Measurements from ENCODE around the gene DECR2. TPM values are rescaled to one million over a fixed set of nuclear protein-coding genes. Genes with fewer than 3 reads are reported as not detected.
A peak's percentile ranks its signal among the peaks of the same experiment; 100 is the strongest.

Gene DECR2
- total and polyA plus RNA-seq, 9 of the 15 experiments (the other 6 are each of a cell fraction or from before 2014, with no cell fraction given): 1.0 to 31.9 (median 10.3) TPM

- WGBS (ENCODE audit: insufficient coverage, low coverage, missing lambda C conversion rate): 51% methylated on average over 14 of the region's 19 CpGs
Measured at GRCh38 chr16:359067-359763, 42.5 kb upstream of the DECR2 start.

More at GRCh38 chr16:359067-359763, 42.5 kb upstream of the DECR2 start:
- no TSS peak for BruUV-seq (replicated peaks)
- Histone ChIP-seq H3K4me3 (no peak overlapping the region), H3K9me1 (ENCODE audit: control insufficient read depth, insufficient read depth, low read length) (no peaks in the 10 kb centered on the region), H3K79me2 (ENCODE audit: control insufficient read depth, insufficient read depth, low read length) (no peaks in the 10 kb centered on the region), H3K4me2 (ENCODE audit: insufficient read depth, low read length) (no peak overlapping the region), H4K20me1 (replicated peaks; ENCODE audit: control insufficient read depth, insufficient read depth, low read length) (no peaks in the 10 kb centered on the region), H3K36me3 (ENCODE audit: control insufficient read depth, insufficient read depth, low read length) (no peaks in the 10 kb centered on the region), H2AFZ (ENCODE audit: low read depth, low read length) (no peak overlapping the region), H3K27me3 (ENCODE audit: control insufficient read depth in 2 of 2, insufficient read depth in 2 of 2, low read length in 2 of 2) (no peaks in the 10 kb centered on the region), H3K4me1 (replicated peaks in 1 of 2; ENCODE audit: control insufficient read depth in 2 of 2, insufficient read depth in 2 of 2, low read length in 2 of 2) (peaks cover under 1 to 70% of the 10 kb centered on the region in 2 experiments; a peak in 3 of 5 replicates), H3K27ac (ENCODE audit: extremely low read depth, low read depth, low read length) (no peak overlapping the region), H3K9me3 (replicated peaks; ENCODE audit: control insufficient read depth, insufficient read depth, low read depth, low read length) (no peaks in the 10 kb centered on the region), H3K9ac (ENCODE audit: insufficient read depth in 1 of 2, low read depth in 2 of 2, low read length in 2 of 2) (peak overlapping the region in 1 of 2 experiments; percentile 28; a peak in 1 of 4 replicates)
- FAIRE-seq (no peak), ATAC-seq (no peak), DNase-seq (ENCODE audit: extremely low read depth in 1 of 4, low spot score in 3 of 4) (no peak)
- TF ChIP-seq ATF4 (CRISPR knock-in tag; IDR thresholded peaks at IDR 0.05) (no peak), EGR1 (conservative IDR thresholded peaks at IDR 0.05) (no peak), MBD1 (CRISPR knock-in tag; IDR thresholded peaks at IDR 0.05) (no peak), RHOXF2B (CRISPR knock-in tag; conservative IDR thresholded peaks at IDR 0.05) (no peak), ASH1L (IDR thresholded peaks at IDR 0.05; ENCODE audit: borderline replicate concordance, low read depth, partially characterized antibody) (no peak), ZBTB7A (IDR thresholded peaks at IDR 0.05; ENCODE audit: borderline replicate concordance, control insufficient read depth, low read depth, low read length) (no peak), HMGXB4 (CRISPR knock-in tag; IDR thresholded peaks at IDR 0.05) (no peak), AFF1 (IDR thresholded peaks at IDR 0.05; ENCODE audit: low read depth in 1 of 2, partially characterized antibody in 2 of 2) (no peak), ZFPM2 (CRISPR knock-in tag; IDR thresholded peaks at IDR 0.05) (no peak)
- POLR2A ChIA-PET: no interaction called here
- in situ Hi-C loops (cut with MboI) (no loop called here), intact Hi-C loops (cut with micrococcal nuclease) (no loop called here)
- CTCF ChIA-PET (ENCODE audit: low intra/inter-chr PET ratio): interaction anchor here (0.6 kb wide), 1 partner anchor 165 kb away, joined by 4 read pairs; no protein-coding TSS in a partner anchor

All from K562 (cell line).